ENCODE data around the gene KMO. TPM values are rescaled to one million over a fixed set of nuclear protein-coding genes. Genes with fewer than 3 reads are reported as not detected.

The KMO gene
- total RNA-seq (2013) = 14.6 TPM
- polyA plus RNA-seq = 1 to 10 TPM; 4.7 to 9.0 (median 6.4) TPM
- 4.4 and 8.9 TPM in 2 replicates for polyA minus RNA-seq
- total RNA-seq = 50.4 to 525 (median 84.2) reads per million in 11 experiments

DNA sequence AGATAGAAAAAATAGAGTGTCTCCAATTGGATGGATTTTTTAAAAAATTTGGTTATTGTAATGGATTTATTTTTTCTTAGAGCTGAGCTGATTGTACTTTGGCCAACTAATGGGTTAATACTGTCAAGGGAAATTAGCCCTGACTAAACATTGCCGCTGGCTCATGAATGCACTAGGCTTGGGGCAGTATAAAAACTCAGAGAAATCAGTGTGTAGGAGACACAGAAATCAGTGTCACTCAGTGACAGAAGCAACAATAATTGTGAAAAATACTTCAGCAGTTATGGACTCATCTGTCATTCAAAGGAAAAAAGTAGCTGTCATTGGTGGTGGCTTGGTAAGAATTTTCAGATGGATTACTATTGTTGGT is at the start of gene KMO:
TSS of gene KMO (plus strand) at position 217 of the 370 bp plus-strand sequence. CDS start at position 284, 67 bp downstream.
- peak within 1 kb of the TSS; percentile 80 for H3K9ac ChIP-seq (ENCODE audit: insufficient read depth, low read length, poor library complexity, severe bottlenecking)
- H3K4me3 Mint-ChIP-seq = peak within 1 kb of the TSS; percentile 64 to 97
- DNase-seq = peak in 2 of 3 donors; percentile 47 to 68
- peak within 1 kb of the TSS; percentile 65 to 100 (median 87) for H3K4me3 ChIP-seq (replicated peaks in 1 of 3; ENCODE audit: low read depth in 2 of 3, low read length in 3 of 3)
- peaks cover 29% of the 10 kb centered on the region for H3K4me1 Mint-ChIP-seq
- H3K4me1 ChIP-seq (ENCODE audit: control insufficient read depth in 1 of 2, insufficient read depth in 2 of 2, low read length in 2 of 2) = peaks cover 24 to 28% of the 10 kb centered on the region in 2 donors
- TF ChIP-seq, protein P1, sequence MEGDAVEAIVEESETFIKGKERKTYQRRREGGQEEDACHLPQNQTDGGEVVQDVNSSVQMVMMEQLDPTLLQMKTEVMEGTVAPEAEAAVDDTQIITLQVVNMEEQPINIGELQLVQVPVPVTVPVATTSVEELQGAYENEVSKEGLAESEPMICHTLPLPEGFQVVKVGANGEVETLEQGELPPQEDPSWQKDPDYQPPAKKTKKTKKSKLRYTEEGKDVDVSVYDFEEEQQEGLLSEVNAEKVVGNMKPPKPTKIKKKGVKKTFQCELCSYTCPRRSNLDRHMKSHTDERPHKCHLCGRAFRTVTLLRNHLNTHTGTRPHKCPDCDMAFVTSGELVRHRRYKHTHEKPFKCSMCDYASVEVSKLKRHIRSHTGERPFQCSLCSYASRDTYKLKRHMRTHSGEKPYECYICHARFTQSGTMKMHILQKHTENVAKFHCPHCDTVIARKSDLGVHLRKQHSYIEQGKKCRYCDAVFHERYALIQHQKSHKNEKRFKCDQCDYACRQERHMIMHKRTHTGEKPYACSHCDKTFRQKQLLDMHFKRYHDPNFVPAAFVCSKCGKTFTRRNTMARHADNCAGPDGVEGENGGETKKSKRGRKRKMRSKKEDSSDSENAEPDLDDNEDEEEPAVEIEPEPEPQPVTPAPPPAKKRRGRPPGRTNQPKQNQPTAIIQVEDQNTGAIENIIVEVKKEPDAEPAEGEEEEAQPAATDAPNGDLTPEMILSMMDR (IDR thresholded peaks at IDR 0.05) = no peak
- H3K9me3 ChIP-seq (replicated peaks in 1 of 2; ENCODE audit: control insufficient read depth in 1 of 2, insufficient read depth in 1 of 2, low read length in 2 of 2) = no peaks in the 10 kb centered on the region
- peaks cover 0 to 2% (median 2%) of the 10 kb centered on the region in 3 donors for H3K27me3 Mint-ChIP-seq (ENCODE audit: low read depth in 3 of 3)
- 0% methylated on average over 1 of the region's 1 CpG for WGBS (ENCODE audit: insufficient coverage)
- H3K27ac Mint-ChIP-seq = peak within 1 kb of the TSS; percentile 90 to 98 (median 97)
- peaks cover 4 to 5% of the 10 kb centered on the region in 2 donors for H3K36me3 ChIP-seq (replicated peaks in 1 of 2; ENCODE audit: control insufficient read depth in 1 of 2, insufficient read depth in 2 of 2, low read length in 2 of 2)
- peaks cover 8 to 16% of the 10 kb centered on the region in 2 donors for H3K36me3 Mint-ChIP-seq
- peaks cover 0 to 3% (median 0%) of the 10 kb centered on the region in 7 donors for H3K9me3 Mint-ChIP-seq
- H3K27me3 ChIP-seq (ENCODE audit: control insufficient read depth in 2 of 2, insufficient read depth in 2 of 2, low read length in 2 of 2) = no peaks in the 10 kb centered on the region
- intact Hi-C loops (cut with micrococcal nuclease) = loop anchor here (2.0 to 10.0 kb wide), 7 partner anchors 19 to 283 kb away; partner anchors contain the start of genes CHML (in 1 of the 2) and OPN3 (in 1 of the 2)
- peak within 1 kb of the TSS; percentile 83 for H3K4me2 ChIP-seq (replicated peaks; ENCODE audit: extremely low read depth, low read length, poor library complexity, severe bottlenecking)
- H4K20me1 ChIP-seq (ENCODE audit: insufficient read depth, low read length) = no peaks in the 10 kb centered on the region
- H3K27ac ChIP-seq (ENCODE audit: low read depth in 1 of 2, low read length in 2 of 2) = peak within 1 kb of the TSS; percentile 79 to 98
- H2AFZ ChIP-seq (ENCODE audit: insufficient read depth, low read depth, low read length, poor library complexity, severe bottlenecking) = peak within 1 kb of the TSS; percentile 69
- peaks cover 43% of the 10 kb centered on the region for H3K79me2 ChIP-seq (ENCODE audit: insufficient read depth, low read length)

DNA sequence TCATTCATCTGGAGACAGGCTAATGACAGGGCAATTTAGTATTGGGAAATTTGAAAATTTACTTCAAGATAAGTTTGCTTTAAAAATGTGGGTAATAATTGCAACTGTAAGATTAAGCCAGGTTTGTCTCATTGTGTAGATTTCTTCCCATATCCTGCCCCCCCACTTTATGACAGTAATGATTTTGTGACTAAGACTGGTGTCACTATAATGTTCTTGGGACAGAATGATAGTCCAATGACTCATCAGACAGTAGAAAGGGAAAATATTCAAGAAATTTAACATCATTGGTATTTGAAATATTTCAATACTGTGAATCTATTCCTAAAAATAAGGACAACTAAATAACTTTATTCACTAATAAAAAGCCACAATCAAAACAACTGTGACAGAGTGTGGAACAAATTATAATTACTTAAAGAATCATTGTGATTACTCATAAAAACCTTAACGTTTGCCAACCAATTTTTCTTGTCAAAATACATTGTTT is 49.4 kb upstream of the KMO start:
- Histone ChIP-seq H2AFZ (ENCODE audit: insufficient read depth, low read depth, low read length, poor library complexity, severe bottlenecking) (no peak overlapping the region), H3K36me3 (replicated peaks in 1 of 2; ENCODE audit: control insufficient read depth in 1 of 2, insufficient read depth in 2 of 2, low read length in 2 of 2) (no peaks in the 10 kb centered on the region), H3K4me2 (replicated peaks; ENCODE audit: extremely low read depth, low read length, poor library complexity, severe bottlenecking) (no peak overlapping the region), H4K20me1 (ENCODE audit: insufficient read depth, low read length) (no peaks in the 10 kb centered on the region), H3K79me2 (ENCODE audit: insufficient read depth, low read length) (no peaks in the 10 kb centered on the region), H3K4me1 (ENCODE audit: control insufficient read depth in 1 of 2, insufficient read depth in 2 of 2, low read length in 2 of 2) (no peaks in the 10 kb centered on the region), H3K9ac (ENCODE audit: insufficient read depth, low read length, poor library complexity, severe bottlenecking) (no peak overlapping the region), H3K27ac (ENCODE audit: low read depth in 1 of 2, low read length in 2 of 2) (no peak overlapping the region), H3K4me3 (replicated peaks in 1 of 3; ENCODE audit: low read depth in 2 of 3, low read length in 3 of 3) (no peak overlapping the region), H3K27me3 (ENCODE audit: control insufficient read depth in 2 of 2, insufficient read depth in 2 of 2, low read length in 2 of 2) (no peaks in the 10 kb centered on the region), H3K9me3 (replicated peaks in 1 of 2; ENCODE audit: control insufficient read depth in 1 of 2, insufficient read depth in 1 of 2, low read length in 2 of 2) (no peaks in the 10 kb centered on the region)
- no CpG with 5 or more reads among the region's 1 CpG for WGBS (ENCODE audit: insufficient coverage)
- intact Hi-C loops (cut with micrococcal nuclease) = no loop called here
- peak in 1 of 3 donors; percentile 38 for DNase-seq
- Mint-ChIP-seq H3K27ac (no peak overlapping the region), H3K27me3 (ENCODE audit: low read depth in 3 of 3) (peaks cover 0 to 2% (median 0%) of the 10 kb centered on the region in 3 donors), H3K36me3 (no peaks in the 10 kb centered on the region), H3K9me3 (peaks cover 0 to 1% (median 0%) of the 10 kb centered on the region in 7 donors), H3K4me3 (no peak overlapping the region), H3K4me1 (peaks cover 3% of the 10 kb centered on the region)
- TF ChIP-seq, protein P1 (IDR thresholded peaks at IDR 0.05) = no peak
